HTR-8/SVneo (cell line): ENCODE results near the gene CLEC14A.
A peak's percentile ranks its signal among the peaks of the same experiment; 100 is the strongest.

Experiments used
- DNase-seq: peaks from one replicate; pipeline ENCODE4 v3.0.0; 2011; ENCODE audit warnings: low spot score, mixed read lengths; ENCODE audit not compliant: insufficient read length
- FAIRE-seq: peaks from 2 replicates; lab custom pipeline; 2011; peaks lifted over from hg19 to GRCh38; lab: Jason Lieb, UNC

Gene CLEC14A

DNA sequence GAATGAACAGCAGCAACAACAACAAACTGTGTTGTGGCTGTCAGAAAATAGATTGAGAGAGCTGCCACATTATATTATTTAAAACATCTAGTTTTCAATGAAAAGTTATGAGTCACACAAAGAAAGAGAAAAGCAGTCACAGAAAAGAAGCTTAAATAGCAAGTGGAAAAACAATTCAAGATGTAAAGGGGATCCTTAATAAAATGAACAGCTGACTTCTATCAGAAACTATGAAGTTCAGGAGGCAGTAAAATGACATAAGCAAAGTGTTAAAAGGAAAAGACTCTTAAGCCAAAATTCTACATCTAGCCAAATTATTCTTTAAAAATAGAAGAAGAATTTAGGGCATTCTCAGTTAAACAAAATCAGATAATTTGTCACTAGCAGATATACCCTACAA is 5.6 kb downstream of the CLEC14A start:
- DNase-seq (no peak), FAIRE-seq (no peak)

DNA sequence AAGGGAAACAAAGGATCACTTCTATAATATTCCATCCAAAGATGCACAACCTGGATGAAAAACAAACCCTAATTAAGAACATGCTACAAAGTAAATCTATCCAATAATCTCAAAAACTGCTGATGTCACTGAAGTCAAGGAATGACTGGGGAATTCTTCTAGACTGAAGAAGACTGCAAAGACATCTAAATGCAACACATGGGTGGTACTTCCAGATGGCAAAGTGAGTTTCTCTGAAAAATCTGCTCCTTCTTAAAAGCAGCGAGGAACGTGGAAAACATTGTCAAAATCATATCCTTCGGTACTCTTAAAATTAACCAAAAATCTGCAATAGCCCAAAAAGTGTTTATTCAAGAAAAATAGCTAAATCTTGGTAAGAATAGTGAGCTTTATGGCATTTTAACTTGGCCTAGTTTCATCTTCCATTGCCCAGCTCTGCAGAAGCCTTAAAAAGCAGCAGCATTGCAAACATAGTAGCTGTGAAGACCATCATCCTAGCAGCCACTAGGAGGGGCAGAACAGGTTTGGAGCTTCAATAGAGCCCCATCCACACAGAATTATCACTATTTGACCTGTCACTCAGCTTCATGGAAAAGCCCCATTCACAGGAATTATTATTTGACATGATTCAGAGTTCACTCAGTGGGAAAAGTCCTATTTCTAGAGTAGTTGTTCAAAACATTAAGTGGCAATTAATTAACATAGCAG is 7.4 kb downstream of the CLEC14A start:
- FAIRE-seq (no peak), DNase-seq (no peak)

DNA sequence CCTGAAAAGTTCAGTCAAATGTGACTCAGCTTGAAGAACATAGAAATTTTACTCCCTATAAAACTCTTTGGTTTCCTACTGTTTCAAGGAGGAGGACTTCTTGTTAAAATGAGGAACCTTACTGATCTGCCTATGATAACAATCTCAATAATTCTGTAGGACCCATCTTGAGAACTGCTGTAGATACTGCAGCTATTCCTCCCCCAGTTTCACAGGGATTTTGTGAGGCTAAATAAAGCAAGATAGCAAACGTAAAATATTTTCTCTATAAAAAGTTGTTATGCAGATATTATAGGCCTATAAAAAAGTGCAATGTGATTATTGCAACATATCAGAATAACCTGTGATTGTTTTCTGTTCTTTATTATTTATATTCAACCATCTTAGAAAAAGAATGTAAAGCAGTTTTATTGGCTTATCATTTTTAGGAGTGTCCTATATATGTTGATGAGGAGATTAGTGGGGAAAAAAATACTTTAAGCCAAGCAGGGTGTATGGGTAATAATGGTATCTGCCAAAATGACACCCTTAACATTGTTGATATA is 12.1 kb downstream of the CLEC14A start:
- no peak for DNase-seq

DNA sequence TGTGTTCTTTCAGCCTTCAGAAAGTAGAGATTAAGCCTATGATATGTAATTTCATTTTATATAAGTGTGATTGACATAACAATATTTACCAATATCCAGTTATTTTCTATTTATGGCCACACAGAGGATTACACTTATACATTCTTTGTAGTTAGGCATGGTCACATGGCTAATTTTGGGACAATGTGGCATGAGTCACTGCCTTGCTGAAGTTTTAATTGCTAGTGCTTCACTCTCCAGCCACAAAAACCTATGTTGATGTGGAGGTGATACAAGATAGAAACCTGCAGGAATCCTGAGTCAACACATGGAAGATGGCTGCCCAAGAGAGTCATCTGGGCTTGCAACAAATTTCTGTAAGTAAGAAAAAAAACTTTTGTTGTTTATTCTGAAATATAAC is 17.0 kb downstream of the CLEC14A start:
- DNase-seq = no peak
- no peak for FAIRE-seq

More for the DNA sequence above, 12.1 kb downstream of the CLEC14A start:
- no peak for FAIRE-seq

DNA sequence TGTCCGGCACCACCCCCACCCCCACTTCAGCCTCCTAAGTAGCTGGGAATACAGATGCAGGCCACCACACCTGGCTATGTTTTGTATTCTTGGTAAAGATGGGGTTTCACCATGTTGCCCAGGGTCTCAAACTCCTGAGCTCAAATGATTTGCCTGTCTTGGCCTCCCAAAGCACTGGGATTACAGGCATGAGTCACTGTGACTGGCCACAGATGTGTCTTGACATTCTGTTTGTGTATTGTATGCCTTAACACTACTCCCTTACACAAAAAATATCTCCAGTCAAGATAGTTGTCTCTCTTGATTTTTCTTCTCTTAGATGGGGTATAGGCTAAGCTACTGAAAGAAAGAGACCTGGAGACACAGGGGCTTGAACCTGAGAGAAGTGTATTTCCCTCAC is 17.6 kb downstream of the CLEC14A start:
- DNase-seq (no peak), FAIRE-seq (no peak)

DNA sequence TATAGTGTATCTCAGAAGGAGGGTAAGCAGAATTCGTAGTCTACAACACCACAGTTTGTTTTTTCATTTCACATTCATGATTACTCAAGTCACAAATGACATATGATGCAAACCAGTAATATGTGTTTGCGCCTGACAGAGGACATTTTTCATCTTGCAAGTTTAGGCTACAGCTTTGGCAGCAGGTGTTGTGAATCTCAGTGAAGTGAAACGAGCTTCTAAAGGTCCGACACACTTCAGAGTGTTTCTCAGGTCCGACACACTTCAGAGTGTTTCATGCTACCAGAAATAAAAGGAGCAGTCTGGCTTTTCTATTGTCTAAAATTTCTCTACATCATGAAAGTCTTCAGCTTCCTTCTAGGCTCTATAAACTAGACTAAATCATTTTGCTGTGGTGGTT is 22.7 kb downstream of the CLEC14A start:
- no peak for FAIRE-seq
- no peak for DNase-seq

DNA sequence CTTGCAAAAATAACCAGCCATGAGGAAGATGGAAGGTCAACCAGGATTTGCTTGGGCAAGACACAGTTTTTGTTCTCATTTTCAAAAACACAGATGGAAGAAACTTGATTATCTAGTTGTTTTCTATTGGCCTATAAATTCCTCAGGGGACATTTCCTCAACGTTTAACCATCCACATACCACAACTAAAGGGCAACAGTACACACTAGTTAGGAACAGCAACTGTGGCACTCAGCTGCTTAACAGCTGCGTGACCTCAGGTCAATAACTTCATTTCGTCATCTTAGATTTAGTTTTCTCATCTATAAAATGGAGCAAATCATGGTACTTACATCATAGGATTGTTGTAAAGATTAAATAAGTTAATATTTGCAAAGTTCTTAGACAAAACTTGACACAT is 29.5 kb downstream of the CLEC14A start:
- DNase-seq (no peak), FAIRE-seq (no peak)

DNA sequence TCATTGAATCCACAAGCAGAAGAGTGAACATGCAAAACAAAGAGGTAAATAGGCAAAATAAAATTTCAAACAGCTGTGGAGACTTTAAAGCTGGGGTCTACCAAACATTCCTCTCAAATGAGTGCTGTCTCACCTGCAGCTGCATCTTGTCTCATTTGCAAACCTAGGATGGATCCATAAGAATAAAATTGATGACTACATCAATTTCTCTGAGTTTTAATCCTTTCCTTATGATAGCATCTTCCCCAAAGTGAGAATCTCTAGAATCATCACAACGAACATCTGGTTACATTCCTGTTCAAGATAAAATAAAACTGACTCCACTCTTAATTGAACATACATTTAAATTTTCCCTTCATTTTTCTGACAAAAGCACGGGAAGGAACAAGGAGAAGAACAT is 29.9 kb downstream of the CLEC14A start:
- FAIRE-seq (no peak), DNase-seq (no peak)

DNA sequence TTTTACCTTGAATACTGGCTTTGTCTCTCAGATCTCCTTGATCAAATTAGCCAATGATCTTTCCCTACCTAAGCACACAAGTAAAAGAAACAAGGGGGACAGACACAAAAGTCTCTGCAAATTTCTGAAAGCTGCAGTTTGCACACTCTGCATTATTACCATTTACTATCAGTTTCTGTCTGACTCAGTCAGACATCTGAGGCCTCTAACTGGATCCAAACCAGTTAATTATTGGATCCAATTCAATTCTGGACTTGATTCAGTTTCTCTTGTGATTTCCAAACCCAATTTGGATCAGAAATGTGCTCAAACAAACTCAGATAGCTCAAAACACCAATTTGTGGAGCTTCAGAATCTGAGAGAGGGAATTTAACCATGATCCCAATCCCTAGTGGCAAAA is 31.6 kb downstream of the CLEC14A start:
- DNase-seq (no peak), FAIRE-seq (no peak)

DNA sequence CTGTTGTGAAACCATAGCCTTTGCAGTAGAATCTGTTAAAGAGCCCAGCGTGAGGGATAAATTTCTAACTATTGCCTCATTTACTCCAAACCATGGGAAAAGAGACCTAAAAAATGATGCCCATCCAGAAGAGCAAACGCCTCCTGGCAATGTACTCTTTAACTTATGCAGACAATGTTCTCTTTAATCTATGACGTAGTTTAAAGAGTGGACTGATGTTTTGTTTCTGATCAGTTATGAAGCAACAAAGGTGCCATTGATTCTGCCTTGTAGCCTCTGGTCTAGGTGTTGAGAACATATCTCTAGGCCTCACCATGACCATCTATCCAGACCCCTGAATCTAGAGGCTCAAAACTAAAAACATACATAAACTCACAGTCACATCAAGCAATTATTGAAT is 34.8 kb downstream of the CLEC14A start:
- FAIRE-seq (no peak), DNase-seq (no peak)

DNA sequence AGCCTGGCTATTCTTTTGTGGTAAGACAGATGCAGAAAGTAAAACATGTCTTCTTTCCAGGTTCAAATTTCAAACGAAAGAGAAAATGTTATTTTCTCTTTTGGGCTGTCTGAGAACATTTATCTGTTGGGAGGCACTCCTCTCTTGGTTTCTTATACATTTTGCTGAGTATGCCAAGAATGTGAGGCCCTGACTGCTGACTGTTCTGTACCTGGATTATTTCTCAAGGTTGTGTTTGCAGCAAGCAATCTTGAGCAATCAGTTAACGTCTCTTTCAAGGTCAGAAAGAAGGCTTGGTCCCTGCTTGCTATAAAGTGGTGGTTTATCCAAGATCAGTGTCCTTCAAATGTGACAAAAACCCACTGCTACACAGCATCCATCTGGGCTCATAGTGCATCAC is 38.3 kb downstream of the CLEC14A start:
- no peak for DNase-seq
- FAIRE-seq = no peak

DNA sequence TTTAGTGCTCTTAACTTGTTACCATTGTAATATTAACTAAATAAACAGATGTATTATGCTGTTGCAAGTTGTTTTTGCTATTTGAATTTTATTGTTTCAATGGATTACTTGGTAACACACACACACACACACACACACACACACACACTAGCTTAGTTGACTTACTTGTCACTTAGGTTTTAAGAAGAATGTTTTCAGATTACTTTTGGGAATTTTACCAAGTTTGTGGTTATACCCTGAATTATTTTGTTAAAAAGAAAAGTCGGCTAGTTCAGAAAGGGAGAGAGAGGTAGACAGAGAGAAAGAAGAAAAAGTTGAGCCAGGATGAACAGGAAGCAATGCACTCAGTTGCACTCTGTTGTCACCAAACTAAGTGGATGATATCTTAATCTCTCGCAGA is 42.9 kb downstream of the CLEC14A start:
- no peak for DNase-seq
- FAIRE-seq = no peak

DNA sequence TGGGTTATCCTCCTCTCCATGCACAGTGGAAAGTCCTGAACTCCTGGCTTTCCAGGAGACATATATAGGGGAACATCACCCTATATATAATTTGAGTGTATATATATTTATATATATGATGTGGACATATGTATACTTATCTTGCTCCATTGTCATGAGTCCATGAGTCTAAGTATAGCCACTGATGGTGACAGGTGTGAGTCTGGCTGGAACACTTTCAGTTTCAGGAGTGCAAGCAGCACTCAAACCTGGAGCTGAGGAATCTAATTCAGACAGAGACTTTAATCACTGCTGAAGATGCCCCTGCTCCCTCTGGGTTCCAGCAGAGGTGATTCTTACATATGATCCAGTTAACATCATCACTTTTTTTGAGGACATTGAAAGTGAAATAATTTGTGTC is 43.8 kb downstream of the CLEC14A start:
- FAIRE-seq (no peak), DNase-seq (no peak)

DNA sequence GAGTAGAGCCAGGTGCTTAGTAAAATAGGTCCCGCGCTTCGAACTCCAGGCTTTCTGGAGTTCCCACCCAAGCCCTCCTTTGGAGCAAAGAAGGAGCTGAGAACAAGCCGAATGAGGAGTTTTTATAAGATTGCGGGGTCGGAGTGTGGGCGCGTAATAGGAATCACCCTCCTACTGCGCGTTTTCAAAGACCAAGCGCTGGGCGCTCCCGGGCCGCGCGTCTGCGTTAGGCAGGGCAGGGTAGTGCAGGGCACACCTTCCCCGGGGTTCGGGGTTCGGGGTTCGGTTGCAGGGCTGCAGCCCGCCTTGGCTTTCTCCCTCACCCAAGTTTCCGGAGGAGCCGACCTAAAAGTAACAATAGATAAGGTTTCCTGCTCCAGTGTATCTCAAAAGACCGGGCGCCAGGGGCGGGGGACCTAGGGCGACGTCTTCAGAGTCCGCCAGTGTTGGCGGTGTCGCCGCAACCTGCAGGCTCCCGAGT is 44.6 kb downstream of the CLEC14A start:
- FAIRE-seq (no peak), DNase-seq (no peak)

DNA sequence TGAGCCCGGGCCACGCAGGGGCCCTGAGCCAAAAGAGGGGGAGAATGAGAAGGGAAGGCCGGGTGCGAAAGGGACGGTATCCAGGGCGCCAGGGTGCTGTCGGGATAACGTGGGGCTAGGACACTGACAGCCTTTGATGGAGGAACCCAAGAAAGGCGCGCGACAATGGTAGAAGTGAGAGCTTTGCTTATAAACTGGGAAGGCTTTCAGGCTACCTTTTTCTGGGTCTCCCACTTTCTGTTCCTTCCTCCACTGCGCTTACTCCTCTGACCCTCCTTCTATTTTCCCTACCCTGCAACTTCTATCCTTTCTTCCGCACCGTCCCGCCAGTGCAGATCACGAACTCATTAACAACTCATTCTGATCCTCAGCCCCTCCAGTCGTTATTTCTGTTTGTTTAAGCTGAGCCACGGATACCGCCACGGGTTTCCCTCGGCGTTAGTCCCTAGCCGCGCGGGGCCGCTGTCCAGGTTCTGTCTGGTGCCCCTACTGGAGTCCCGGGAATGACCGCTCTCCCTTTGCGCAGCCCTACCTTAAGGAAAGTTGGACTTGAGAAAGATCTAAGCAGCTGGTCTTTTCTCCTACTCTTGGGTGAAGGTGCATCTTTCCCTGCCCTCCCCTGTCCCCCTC is 45.2 kb downstream of the CLEC14A start:
- DNase-seq = peak; percentile 45
- FAIRE-seq = no peak

DNA sequence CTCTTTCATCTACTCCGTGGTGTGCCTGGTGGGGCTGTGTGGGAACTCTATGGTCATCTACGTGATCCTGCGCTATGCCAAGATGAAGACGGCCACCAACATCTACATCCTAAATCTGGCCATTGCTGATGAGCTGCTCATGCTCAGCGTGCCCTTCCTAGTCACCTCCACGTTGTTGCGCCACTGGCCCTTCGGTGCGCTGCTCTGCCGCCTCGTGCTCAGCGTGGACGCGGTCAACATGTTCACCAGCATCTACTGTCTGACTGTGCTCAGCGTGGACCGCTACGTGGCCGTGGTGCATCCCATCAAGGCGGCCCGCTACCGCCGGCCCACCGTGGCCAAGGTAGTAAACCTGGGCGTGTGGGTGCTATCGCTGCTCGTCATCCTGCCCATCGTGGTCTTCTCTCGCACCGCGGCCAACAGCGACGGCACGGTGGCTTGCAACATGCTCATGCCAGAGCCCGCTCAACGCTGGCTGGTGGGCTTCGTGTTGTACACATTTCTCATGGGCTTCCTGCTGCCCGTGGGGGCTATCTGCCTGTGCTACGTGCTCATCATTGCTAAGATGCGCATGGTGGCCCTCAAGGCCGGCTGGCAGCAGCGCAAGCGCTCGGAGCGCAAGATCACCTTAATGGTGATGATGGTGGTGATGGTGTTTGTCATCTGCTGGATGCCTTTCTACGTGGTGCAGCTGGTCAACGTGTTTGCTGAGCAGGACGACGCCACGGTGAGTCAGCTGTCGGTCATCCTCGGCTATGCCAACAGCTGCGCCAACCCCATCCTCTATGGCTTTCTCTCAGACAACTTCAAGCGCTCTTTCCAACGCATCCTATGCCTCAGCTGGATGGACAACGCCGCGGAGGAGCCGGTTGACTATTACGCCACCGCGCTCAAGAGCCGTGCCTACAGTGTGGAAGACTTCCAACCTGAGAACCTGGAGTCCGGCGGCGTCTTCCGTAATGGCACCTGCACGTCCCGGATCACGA is 46.0 kb downstream of the CLEC14A start:
- DNase-seq (no peak), FAIRE-seq (no peak)

DNA sequence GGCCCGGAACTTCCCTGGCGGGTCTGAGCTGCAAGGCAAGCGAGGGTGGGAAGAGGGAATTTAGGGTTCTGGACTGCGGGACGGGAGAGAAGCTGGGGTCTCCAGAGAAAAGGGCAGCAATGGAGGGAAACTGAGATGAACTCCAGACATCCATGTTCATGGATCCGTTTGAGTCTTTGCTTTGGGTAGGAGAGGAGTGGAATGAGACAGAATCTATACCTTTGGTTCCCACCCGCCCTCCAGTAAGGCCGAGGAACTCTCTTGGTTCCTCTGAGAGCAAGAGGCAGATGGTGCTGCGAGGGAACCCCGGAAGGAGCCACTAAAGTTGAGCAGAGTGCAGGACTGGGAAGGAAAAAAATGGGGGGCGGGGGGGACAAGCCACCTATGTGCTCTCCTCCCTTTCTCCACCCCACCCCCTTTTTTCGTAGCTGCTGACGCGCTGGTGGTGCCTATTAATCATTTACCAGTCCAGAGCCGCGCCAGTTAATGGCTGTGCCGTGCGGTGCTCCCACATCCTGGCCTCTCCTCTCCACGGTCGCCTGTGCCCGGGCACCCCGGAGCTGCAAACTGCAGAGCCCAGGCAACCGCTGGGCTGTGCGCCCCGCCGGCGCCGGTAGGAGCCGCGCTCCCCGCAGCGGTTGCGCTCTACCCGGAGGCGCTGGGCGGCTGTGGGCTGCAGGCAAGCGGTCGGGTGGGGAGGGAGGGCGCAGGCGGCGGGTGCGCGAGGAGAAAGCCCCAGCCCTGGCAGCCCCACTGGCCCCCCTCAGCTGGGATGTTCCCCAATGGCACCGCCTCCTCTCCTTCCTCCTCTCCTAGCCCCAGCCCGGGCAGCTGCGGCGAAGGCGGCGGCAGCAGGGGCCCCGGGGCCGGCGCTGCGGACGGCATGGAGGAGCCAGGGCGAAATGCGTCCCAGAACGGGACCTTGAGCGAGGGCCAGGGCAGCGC is 47.0 kb downstream of the CLEC14A start:
- DNase-seq (peak; percentile 28), FAIRE-seq (no peak)

DNA sequence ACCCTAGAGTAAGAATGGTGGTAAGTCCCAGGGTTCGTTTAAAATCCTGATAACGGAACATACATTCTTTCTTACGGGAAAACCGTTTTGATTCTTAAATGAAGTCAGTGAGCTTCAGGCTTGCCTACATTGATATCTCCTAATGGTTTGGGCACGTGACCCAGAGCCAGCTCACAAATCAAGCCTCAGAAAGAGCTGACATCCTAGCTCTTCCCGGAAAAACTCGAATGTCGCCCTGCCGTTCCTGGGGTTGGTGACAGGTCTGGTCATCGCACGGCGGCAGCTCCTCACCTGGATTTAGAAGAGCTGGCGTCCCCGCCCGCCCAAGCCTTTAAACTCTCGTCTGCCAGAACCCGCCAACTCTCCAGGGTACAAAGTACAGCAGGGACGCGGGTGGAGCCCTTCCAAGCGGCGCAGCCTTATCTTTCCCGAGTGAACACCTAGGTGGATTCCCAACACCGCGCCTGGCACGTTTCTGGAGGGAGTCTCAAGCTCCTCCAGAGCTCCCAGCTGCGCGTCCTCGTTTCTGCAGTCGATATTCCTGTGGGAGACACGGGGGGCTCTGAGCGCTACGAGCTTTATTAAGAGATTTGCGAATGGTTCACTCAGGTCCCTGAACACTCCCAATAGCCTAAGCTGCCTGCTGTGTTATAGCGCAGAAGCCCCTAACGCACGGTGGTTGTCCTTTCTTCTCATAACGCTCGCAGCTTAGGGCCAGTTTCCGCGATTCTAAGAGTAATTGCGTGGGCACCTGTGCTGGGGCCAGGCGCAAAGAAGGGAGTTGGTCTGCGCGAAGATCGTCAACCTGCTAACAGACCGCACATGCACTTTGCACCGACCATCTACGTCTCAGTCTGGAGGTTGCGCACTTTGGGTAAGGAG is 47.9 kb downstream of the CLEC14A start, which contains the start of gene SSTR1:
TSS of gene SSTR1 (plus strand) at position 169 of the 882 bp plus-strand sequence. CDS start 1,486 bp downstream, outside the sequence.
- DNase-seq (no peak), FAIRE-seq (no peak)
